Right lobe of liver (tissue), 4 donors: ENCODE data around the gene ZYG11A.

Source experiments
- CTCF ChIP-seq, 4 donors: fragments of 200-600 bp in 3 of 4; fragments of 450-650 bp in 1 of 4; IDR thresholded peaks; one replicate each; pipeline versions ENCODE4 v1.5.1 to v1.8.0; 2016 to 2022; ENCODE audit warnings: antibody characterized with exemption in 4 of 4, mild to moderate bottlenecking in 2 of 4
- POLR2A ChIP-seq: fragments of 450-650 bp; IDR thresholded peaks from one replicate; pipeline ENCODE4 v1.6.1; 2017; ENCODE audit warnings: antibody characterized with exemption, mild to moderate bottlenecking
- donor health status: DM: no; HTN: no; CAD: no.
- donor health status: DM: no; HTN: no; CAD: no.
- donor health status: DM: no; HTN: yes; CAD: no.

DNA sequence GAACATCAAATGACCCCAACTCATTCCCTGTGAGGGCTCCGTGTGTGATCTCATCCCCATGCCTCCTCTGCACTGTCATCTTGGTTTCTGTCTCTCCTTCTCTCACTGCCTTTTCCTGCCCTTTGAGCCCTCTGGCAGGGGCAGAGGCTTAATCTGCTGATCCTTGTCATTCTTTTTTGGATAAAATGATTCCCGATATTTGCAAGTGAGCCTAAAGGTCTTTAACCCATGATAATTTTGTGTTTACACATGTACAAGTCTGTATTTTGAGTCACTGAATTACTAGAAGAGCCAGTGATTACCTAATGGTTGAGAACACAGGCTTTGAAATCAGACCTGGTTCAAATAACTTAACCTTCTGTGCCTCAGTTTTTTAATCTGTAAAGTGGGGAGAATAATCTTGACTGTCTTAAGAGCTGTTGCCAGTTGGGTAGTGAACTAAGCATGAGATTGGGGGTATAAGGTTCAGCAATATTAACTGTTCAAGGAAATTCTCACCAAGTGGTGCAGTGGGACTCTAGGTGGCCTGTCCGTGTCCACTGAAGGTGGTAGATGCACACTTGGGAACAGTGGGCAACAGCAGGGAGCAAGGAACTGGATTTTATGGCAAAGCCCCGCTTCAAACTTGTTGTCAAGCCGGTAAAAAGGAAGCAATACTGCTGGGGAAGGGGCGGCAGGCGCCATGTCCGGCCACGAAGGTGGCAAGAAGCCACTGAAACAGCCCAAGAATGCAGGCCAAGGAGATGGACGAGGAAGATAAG lies 77.3 kb downstream of the ZYG11A start:
- TF ChIP-seq CTCF (IDR thresholded peaks at IDR 0.05) (no peak), POLR2A (no peak)
